ENCODE results near the gene NARF.
A peak's percentile ranks its signal among the peaks of the same experiment; 100 is the strongest.

NARF gene

GRCh38 chr17:82490512-82491195 lies 32.1 kb downstream of the NARF start:
- H3K27ac ChIP-seq (ENCODE audit: low read depth, low read length): no peak overlapping the region

GRCh38 chr17:82491196-82491530 lies 32.6 kb downstream of the NARF start:
- Histone ChIP-seq H3F3A (ENCODE audit: control insufficient read depth, insufficient read depth) (peaks cover 8% of the 10 kb centered on the region), H3K79me2 (ENCODE audit: control insufficient read depth, low read length) (no peaks in the 10 kb centered on the region), H3K36me3 (ENCODE audit: control insufficient read depth, low read length) (peaks cover 30% of the 10 kb centered on the region), H3K27me3 (ENCODE audit: control insufficient read depth, low read length) (no peaks in the 10 kb centered on the region), H3K9me2 (replicated peaks; ENCODE audit: control insufficient read depth, low read length) (no peaks in the 10 kb centered on the region), H3K4me3 (ENCODE audit: low read length) (no peak overlapping the region), H3K27ac (ENCODE audit: low read depth, low read length) (no peak overlapping the region), H4K20me1 (ENCODE audit: control insufficient read depth, insufficient read depth, low read depth, low read length) (no peaks in the 10 kb centered on the region), H3K4me1 (ENCODE audit: control insufficient read depth, low read length) (peaks cover 39% of the 10 kb centered on the region), H3K9me3 (ENCODE audit: control insufficient read depth, insufficient read depth, low read length) (no peaks in the 10 kb centered on the region), H3K4me2 (ENCODE audit: low read length) (no peak overlapping the region)
- TF ChIP-seq CTCF (IDR thresholded peaks at IDR 0.05; ENCODE audit: low read depth, low read length, poor library complexity, severe bottlenecking) (no peak), EZH2phosphoT487 (IDR thresholded peaks at IDR 0.05; ENCODE audit: borderline replicate concordance, low read length) (no peak)

More at GRCh38 chr17:82490512-82491195, 32.1 kb downstream of the NARF start:
- H3K4me3 ChIP-seq (ENCODE audit: low read length): no peak overlapping the region
- peaks cover 6% of the 10 kb centered on the region for H3F3A ChIP-seq (ENCODE audit: control insufficient read depth, insufficient read depth)
- H3K36me3 ChIP-seq (ENCODE audit: control insufficient read depth, low read length): peaks cover 35% of the 10 kb centered on the region
- no peaks in the 10 kb centered on the region for H3K9me2 ChIP-seq (replicated peaks; ENCODE audit: control insufficient read depth, low read length)
- H4K20me1 ChIP-seq (ENCODE audit: control insufficient read depth, insufficient read depth, low read depth, low read length): no peaks in the 10 kb centered on the region
- H3K9me3 ChIP-seq (ENCODE audit: control insufficient read depth, insufficient read depth, low read length): no peaks in the 10 kb centered on the region
- TF ChIP-seq EZH2phosphoT487 (IDR thresholded peaks at IDR 0.05; ENCODE audit: borderline replicate concordance, low read length) (no peak), CTCF (IDR thresholded peaks at IDR 0.05; ENCODE audit: low read depth, low read length, poor library complexity, severe bottlenecking) (no peak)
- H3K79me2 ChIP-seq (ENCODE audit: control insufficient read depth, low read length): no peaks in the 10 kb centered on the region
- H3K4me1 ChIP-seq (ENCODE audit: control insufficient read depth, low read length): peaks cover 34% of the 10 kb centered on the region
- peak overlapping the region; percentile 5; the same call in 1 of the 2 replicates for H3K4me2 ChIP-seq (ENCODE audit: low read length)
- no peaks in the 10 kb centered on the region for H3K27me3 ChIP-seq (ENCODE audit: control insufficient read depth, low read length)

DNA sequence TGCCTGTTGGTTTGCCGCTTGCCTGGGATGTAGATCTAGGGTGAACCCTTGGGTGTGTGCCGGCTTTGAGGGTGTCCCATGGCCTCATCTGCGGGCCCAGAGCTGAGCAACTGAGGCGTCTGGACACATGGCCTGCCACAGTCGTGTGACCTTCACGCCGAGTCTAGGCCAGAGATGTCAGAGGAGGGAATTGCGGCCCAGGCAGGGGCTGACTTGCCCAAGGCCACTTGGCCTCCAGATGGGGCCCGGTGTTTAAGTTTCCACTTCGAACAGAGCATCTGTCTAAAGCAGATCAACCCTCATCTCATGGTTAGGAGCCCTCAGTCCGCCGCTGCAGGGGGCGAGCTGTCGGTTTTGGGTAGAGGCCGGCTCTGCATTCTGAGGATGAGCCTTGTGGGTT lies 33.0 kb downstream of the NARF start:
- TF ChIP-seq EZH2phosphoT487 (IDR thresholded peaks at IDR 0.05; ENCODE audit: borderline replicate concordance, low read length) (no peak), CTCF (IDR thresholded peaks at IDR 0.05; ENCODE audit: low read depth, low read length, poor library complexity, severe bottlenecking) (no peak)
- Histone ChIP-seq H3K27me3 (ENCODE audit: control insufficient read depth, low read length) (no peaks in the 10 kb centered on the region), H3K4me2 (ENCODE audit: low read length) (no peak overlapping the region), H3K27ac (ENCODE audit: low read depth, low read length) (no peak overlapping the region), H3K9me3 (ENCODE audit: control insufficient read depth, insufficient read depth, low read length) (no peaks in the 10 kb centered on the region), H3K4me3 (ENCODE audit: low read length) (no peak overlapping the region), H4K20me1 (ENCODE audit: control insufficient read depth, insufficient read depth, low read depth, low read length) (no peaks in the 10 kb centered on the region), H3K9me2 (replicated peaks; ENCODE audit: control insufficient read depth, low read length) (no peaks in the 10 kb centered on the region), H3F3A (ENCODE audit: control insufficient read depth, insufficient read depth) (peaks cover 11% of the 10 kb centered on the region), H3K4me1 (ENCODE audit: control insufficient read depth, low read length) (peaks cover 42% of the 10 kb centered on the region), H3K79me2 (ENCODE audit: control insufficient read depth, low read length) (no peaks in the 10 kb centered on the region), H3K36me3 (ENCODE audit: control insufficient read depth, low read length) (peaks cover 26% of the 10 kb centered on the region)

Data from DOHH2 (cell line).